T47D (cell line): ENCODE measurements around the gene OASL.

Experiments
- DNase-seq, 2 experiments: peaks; one replicate each; pipeline versions ENCODE4 v3.0.0 to v3.0.0-alpha.2; 2011 to 2012; ENCODE audit warnings: low read depth in 1 of 2, low spot score in 1 of 2
- JUND ChIP-seq: IDR thresholded peaks from 2 replicates; pipeline ENCODE4 v1.6.1; 2012; ENCODE audit warnings: low read depth
- in situ Hi-C: cut with HindIII; loops from 2 replicates; pipeline ENCODE4 v1.10.0; 2016; ENCODE audit warnings: low sequenced_read_pairs, low pct_unique_long_range_greater_than_20kb

The OASL gene

GRCh38 chr12:121018860-121019617 lies 20.0 kb downstream of the OASL start:
- in situ Hi-C loops = no loop called here
- DNase-seq = no peak
- no peak for TF ChIP-seq JUND

- no peak for DNase-seq
- TF ChIP-seq JUND = no peak
- in situ Hi-C loops = no loop called here
Observed at GRCh38 chr12:121017966-121018491, 21.0 kb downstream of the OASL start.

DNA sequence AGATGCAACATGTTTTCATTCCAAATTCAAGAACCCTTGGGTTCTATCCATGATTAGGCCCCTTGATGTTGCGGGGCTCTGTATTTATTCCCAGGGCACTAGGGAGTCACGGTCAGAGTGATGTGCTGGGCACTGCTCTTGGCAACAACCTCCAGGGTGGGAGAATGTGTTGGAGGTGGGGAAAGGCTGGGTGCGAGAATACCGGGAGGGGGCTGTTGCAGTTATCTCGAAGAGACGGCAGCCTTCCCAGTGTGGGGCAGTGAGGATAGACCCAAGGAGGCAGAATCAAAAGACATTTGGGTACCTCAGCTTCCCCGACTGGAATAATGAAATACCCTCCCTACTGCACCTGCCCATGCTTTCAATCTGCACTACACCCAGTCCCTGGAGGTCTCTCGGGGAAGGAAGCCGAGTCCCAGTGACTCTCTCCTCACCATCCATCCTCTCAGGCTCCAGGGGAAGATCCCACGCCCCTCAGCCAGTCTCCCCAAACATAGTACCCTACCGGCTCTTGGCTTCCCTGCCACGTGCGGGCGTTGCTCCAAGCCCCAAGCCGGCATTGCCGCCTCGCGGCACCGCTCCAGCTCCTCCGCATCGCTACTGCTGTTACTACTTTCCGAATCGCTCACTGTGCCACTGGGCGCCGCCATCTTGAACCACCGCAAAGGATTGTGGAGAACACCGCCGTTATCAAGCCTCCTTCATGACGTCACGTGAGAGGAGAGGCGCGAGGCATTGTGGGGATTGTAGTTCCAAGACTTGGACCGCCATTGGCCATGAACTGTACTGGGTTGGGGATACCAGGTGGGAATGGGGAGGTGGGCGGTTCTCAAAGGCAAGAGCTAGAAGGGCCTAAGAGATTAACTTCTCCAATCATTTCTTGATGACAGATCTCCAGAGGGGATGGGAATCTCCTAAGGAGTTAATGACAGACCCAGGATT lies 22.9 kb downstream of the OASL start, which contains the start of gene C12orf43:
C12orf43 (minus strand) TSS at position 663 of the 942 bp plus-strand sequence; CDS start at position 650, 13 bp downstream.
- in situ Hi-C loops = no loop called here
- no peak for TF ChIP-seq JUND
- DNase-seq = peak; percentile 85 to 96

DNA sequence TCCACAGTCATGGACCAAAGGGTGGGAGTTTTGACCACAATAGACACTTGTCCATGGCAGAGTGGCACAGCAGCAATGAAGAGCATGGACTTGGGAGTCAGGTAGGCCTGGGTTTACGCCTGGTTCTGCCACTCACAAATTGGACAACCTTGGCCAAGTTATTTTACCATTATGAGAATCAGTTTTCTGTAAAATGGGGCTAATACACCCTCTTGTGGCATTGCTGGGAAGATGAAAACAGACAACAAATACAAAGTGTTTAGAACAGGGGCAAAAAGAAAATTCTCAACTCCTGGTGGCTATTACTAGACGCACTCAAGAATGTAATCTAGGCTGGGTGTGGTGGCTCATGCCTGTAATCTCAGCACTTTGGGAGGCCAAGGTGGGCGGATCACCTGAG lies 25.3 kb downstream of the OASL start:
- in situ Hi-C loops = no loop called here
- DNase-seq = no peak
- TF ChIP-seq JUND = no peak

GRCh38 chr12:121011820-121012219 lies 27.2 kb downstream of the OASL start:
- TF ChIP-seq JUND = no peak
- no peak for DNase-seq
- in situ Hi-C loops = no loop called here

- in situ Hi-C loops = no loop called here
- DNase-seq = no peak
- no peak for TF ChIP-seq JUND
Observed at GRCh38 chr12:121010860-121011259, 28.2 kb downstream of the OASL start.

- in situ Hi-C loops = no loop called here
- TF ChIP-seq JUND = no peak
- DNase-seq = peak; percentile 71 to 84
Observed at GRCh38 chr12:121009741-121010140, 29.3 kb downstream of the OASL start.

- DNase-seq = peak in 1 of 2 experiments; percentile 87
- in situ Hi-C loops = no loop called here
- no peak for TF ChIP-seq JUND
Observed at GRCh38 chr12:121008347-121009098, 30.5 kb downstream of the OASL start.

- no peak for TF ChIP-seq JUND
- in situ Hi-C loops = no loop called here
- DNase-seq = peak in 1 of 2 experiments; percentile 64
Observed at GRCh38 chr12:121005346-121005815, 33.7 kb downstream of the OASL start.

GRCh38 chr12:121004253-121004815 lies 34.7 kb downstream of the OASL start:
- TF ChIP-seq JUND = no peak
- in situ Hi-C loops = no loop called here
- no peak for DNase-seq

GRCh38 chr12:121003650-121004049 lies 35.4 kb downstream of the OASL start:
- TF ChIP-seq JUND = no peak
- DNase-seq = no peak
- in situ Hi-C loops = no loop called here
